HG03103 (cell line): ENCODE measurements around the gene SOCS6.
"Not testable (repeated sequence)": the region's sequence is repeated elsewhere in the genome, so short reads cannot be mapped to it uniquely, and the experiment has no call there.

ENCODE experiments used
- ATAC-seq: cut with Tn5 transposase; IDR thresholded peaks from one replicate; pipeline ENCODE4 v1.9.1; 2021; ENCODE audit warnings: low read depth; ENCODE audit not compliant: unreplicated experiment

Gene SOCS6

GRCh38 chr18:70288851-70289328, at the start of gene SOCS6:
TSS of gene SOCS6 (plus strand) at chr18:70289045. CDS start at chr18:70324669, 35,624 bp downstream.
- ATAC-seq: peak; percentile 58

- ATAC-seq: no peak
These were observed 45.5 kb upstream of the SOCS6 start for GRCh38 chr18:70243131-70243929.

- ATAC-seq: no peak
These were observed 42.8 kb upstream of the SOCS6 start for GRCh38 chr18:70246061-70246466.

- no peak for ATAC-seq
These were observed 39.7 kb upstream of the SOCS6 start for GRCh38 chr18:70249118-70249517.

- ATAC-seq: not testable (repeated sequence)
These were observed 39.0 kb upstream of the SOCS6 start for GRCh38 chr18:70249861-70250260.

GRCh38 chr18:70250781-70251180, 38.1 kb upstream of the SOCS6 start:
- no peak for ATAC-seq

- ATAC-seq: no peak
These were observed 32.7 kb upstream of the SOCS6 start for GRCh38 chr18:70256184-70256583.

- no peak for ATAC-seq
These were observed 31.9 kb upstream of the SOCS6 start for GRCh38 chr18:70256994-70257393.

- no peak for ATAC-seq
These were observed 30.6 kb upstream of the SOCS6 start for GRCh38 chr18:70258243-70258642.

- no peak for ATAC-seq
These were observed 28.2 kb upstream of the SOCS6 start for GRCh38 chr18:70260683-70261082.

GRCh38 chr18:70261141-70261788, 27.6 kb upstream of the SOCS6 start:
- ATAC-seq: no peak

GRCh38 chr18:70263336-70263735, 25.5 kb upstream of the SOCS6 start:
- ATAC-seq: no peak

- no peak for ATAC-seq
These were observed 17.1 kb upstream of the SOCS6 start for GRCh38 chr18:70271742-70272141.

- no peak for ATAC-seq
These were observed 15.8 kb upstream of the SOCS6 start for GRCh38 chr18:70273021-70273420.

GRCh38 chr18:70276416-70277191, 12.2 kb upstream of the SOCS6 start:
- no peak for ATAC-seq

- ATAC-seq: no peak
These were observed 9.4 kb upstream of the SOCS6 start for GRCh38 chr18:70279470-70279869.

- no peak for ATAC-seq
These were observed 8.6 kb upstream of the SOCS6 start for GRCh38 chr18:70280007-70280925.

GRCh38 chr18:70284976-70285620, 3.7 kb upstream of the SOCS6 start:
- no peak for ATAC-seq

GRCh38 chr18:70287731-70288130, 1.1 kb upstream of the SOCS6 start:
- ATAC-seq: no peak
